HEK293 (cell line): ENCODE data around the gene FMN1.

Experiments used
- CTCF ChIP-seq: fragments of 450-650 bp; formaldehyde crosslinking; IDR thresholded peaks from 2 replicates; pipeline ENCODE4 v1.5.1; 2016; ENCODE audit warnings: missing biosample characterization, missing genetic modification characterization
- ZFP3 ChIP-seq: fragments of 450-650 bp; formaldehyde crosslinking; IDR thresholded peaks from 2 replicates; pipeline ENCODE4 v1.5.1; 2016; ENCODE audit warnings: low read depth, missing biosample characterization, missing genetic modification characterization
- ZNF558 ChIP-seq: fragments of 450-650 bp; formaldehyde crosslinking; IDR thresholded peaks from 2 replicates; pipeline ENCODE4 v1.5.1; 2016; ENCODE audit warnings: missing biosample characterization, missing genetic modification characterization

DNA sequence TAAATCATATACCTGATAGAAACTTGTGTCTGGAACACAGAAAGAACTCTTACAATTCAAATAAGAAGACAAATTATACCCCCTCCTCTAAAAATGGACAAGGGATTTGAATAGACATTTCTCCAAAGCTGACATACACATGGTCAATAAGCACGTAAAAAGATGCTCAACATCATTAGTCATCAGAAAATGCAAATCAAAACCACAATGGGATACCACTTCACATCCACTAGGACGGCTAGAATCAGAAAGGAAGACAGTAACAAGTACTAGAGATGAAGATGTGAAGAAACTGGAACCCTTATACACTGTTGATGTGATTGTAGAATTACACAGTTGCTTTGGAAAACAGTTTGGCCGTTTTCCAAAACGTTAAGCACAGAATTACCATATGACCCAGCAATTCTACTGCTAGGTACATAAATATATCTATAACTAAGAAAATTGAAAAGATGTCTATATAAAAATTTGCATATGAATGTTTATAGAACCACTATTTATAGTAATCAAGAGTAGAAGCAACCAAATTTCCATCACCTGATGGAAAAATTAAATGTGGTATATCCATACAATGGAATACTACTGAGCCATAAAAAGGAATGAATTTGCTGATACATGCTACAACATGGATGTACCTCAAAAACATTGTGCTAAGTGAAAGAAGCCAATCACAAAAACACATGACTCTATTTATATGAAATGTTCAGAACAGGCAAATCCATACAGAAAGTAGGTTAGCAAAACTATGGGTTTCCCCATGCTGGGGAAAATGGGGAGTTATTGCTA lies 415.9 kb downstream of the FMN1 start:
- TF ChIP-seq CTCF (no peak), ZNF558 (tag by site-specific recombination) (no peak), ZFP3 (tag by site-specific recombination) (no peak)
